ENCODE measurements around the gene RRAGD.
"Not testable (repeated sequence)": the region's sequence is repeated elsewhere in the genome, so short reads cannot be mapped to it uniquely, and the experiment has no call there.

The RRAGD gene

GRCh38 chr6:89410788-89411144 lies 1.3 kb downstream of the RRAGD start:
- no peak for DNase-seq

GRCh38 chr6:89410231-89410761 lies 1.8 kb downstream of the RRAGD start:
- DNase-seq = no peak

- no peak for DNase-seq
Measured at GRCh38 chr6:89409461-89410035, 2.5 kb downstream of the RRAGD start.

DNA sequence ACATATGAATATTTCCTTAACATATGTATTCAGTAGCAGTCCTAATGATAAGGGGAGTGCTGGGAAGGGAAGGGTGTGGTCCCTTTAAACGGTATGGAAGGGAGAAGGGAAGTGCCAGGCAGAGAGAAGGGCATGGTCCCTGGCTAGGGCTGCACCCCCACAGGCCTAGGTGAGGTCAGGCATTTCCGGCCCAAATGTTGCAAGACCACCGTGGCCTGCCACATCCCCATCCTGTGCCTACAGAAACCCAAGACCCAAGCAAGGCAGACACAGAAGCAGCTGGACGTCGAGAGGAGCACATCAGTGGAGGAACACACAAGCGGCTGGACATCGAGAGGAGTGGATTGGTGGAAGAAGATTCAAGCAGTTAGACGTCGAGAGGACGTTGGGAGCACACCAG lies 5.9 kb downstream of the RRAGD start:
- DNase-seq = no peak

DNA sequence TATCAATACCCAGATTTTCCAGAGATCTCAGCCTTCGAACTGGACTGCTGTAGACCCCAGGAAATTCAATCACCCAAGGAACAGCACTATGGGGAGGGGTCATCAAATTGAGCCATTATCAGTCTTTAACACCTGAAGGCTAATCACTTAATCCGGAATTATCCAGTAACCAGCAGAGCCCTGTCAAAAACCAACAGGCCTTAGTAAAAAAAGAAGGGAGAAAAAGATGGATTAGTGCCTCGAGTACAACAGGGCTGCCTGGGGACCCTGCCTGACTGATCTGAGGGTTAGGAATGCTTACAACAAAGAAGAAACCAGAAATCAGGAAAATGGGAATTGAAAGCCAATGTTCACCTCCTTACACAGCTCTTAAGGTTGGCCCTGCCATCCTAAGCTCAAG lies 7.6 kb downstream of the RRAGD start:
- DNase-seq = no peak

DNA sequence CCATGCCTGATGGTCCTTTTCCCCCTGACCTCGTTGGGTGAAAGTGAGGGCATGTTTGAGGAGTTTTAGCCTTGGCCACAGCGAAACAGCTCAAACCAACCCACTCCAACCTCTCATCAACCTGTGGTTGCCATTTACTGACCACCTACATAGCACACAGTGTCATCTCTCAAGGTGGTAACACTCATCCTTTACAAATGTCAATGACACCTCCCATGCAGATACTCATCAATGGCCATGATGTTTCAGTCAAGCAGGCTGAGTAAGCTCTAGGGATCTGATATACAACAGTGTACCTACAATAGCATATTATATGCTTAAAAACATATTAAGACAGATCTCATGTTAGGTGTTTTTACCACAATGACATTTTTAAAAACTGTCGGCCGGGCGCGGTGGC lies 9.3 kb downstream of the RRAGD start:
- DNase-seq = no peak

GRCh38 chr6:89400912-89401399 lies 11.1 kb downstream of the RRAGD start:
- no peak for DNase-seq

- DNase-seq = no peak
Measured at GRCh38 chr6:89400050-89400449, 12.0 kb downstream of the RRAGD start.

DNA sequence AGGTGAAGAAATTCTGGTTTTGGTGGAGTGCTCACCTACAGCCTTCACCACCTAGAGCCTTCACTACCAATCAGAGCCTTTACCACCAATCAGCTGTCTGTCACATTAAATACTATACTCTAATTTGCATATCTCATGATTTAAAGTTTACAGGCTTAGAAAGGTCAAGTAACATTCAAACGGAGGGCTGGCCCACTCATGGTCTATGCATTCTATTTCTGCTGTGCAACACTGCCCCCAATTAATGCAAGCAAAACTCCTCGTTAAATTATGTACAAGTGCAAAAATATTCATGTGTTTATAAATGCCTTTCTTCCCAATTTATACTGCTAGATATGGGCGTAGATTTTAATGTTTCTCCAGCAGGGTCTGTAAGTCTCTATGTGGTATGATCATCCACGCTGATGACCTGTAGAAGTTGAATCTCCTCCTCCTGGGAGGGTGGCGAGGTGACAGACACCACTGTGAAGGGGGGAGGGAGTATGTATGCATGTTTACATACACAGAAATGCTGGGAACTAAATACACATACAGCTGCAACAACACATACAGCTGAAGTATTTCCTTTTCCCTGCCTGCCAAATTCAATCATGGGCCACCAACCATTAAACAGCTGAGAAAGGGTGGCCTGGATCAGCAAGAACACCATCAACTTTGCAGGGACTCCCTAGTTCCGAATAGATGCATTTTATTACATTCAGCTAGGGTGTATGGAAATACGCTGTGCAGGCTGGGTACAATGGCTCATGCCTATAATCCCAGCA lies 13.1 kb downstream of the RRAGD start:
- peak; percentile 34 for DNase-seq

- DNase-seq = not testable (repeated sequence)
Measured at GRCh38 chr6:89397884-89398283, 14.2 kb downstream of the RRAGD start.

DNA sequence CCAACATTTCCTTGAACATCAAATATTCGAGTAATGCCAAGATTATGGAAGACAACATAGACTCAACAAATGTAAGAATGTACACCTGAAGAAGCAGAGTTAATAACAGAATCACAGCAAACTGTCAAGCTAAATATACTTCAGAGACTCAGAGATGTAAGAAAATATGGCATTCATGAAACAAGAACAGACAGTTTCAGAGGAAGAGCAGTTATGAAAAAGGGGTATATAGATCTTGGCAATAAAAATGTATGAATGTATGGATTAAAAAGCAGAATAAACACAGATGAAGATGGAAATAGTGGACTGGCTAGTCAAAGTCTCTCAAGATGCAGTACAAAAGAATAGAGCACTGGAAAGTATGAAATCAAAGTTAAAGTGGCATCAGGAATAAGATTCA lies 18.4 kb downstream of the RRAGD start:
- DNase-seq = no peak

GRCh38 chr6:89392823-89393222 lies 19.2 kb downstream of the RRAGD start:
- no peak for DNase-seq

DNA sequence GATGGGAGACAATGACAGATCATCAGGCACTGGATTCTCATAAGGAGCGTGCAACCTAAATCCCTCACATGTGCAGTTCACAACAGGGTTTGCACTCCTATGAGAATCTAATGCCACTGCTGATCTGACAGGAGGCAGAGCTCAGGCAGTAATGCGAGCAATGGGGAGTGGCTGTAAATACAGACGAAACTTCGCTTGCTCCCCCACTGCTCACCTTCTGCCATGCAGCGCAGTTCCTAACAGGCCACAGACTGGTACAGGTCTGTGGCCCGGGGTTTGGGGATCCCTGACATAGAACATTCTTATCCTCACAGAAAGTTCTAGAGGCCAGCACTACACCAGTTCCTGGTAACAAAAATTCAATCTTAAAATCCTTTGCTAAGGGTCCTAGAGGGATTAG lies 23.2 kb downstream of the RRAGD start:
- DNase-seq = no peak

GRCh38 chr6:89387516-89388201 lies 24.4 kb downstream of the RRAGD start:
- DNase-seq = no peak

- no peak for DNase-seq
Measured at GRCh38 chr6:89386917-89387491, 25.1 kb downstream of the RRAGD start.

GRCh38 chr6:89385846-89386245 lies 26.2 kb downstream of the RRAGD start:
- no peak for DNase-seq

DNA sequence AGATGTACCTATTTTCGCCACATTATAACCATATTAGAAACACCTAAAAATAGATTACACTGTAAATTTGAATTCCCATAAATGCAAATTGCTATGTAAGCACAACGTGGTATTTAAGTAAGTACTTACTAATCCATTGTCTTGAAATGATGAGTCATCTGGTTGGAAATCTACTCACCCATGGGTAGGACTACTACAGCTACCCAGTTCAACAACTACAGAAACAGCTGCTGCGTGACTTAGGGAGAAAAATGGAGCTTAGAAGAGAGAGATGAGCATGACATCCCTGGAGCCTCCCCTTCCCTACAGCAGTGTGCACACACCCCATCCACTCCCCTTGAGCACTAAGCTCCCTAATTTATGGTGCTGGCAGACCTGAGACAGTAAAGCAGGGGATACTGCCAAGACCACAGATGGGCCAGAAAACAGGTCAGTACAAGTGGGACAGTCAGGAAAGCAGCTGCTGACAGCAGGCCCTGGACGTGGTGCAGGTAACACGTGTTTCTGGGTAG lies 26.9 kb downstream of the RRAGD start:
- no peak for DNase-seq

DNA sequence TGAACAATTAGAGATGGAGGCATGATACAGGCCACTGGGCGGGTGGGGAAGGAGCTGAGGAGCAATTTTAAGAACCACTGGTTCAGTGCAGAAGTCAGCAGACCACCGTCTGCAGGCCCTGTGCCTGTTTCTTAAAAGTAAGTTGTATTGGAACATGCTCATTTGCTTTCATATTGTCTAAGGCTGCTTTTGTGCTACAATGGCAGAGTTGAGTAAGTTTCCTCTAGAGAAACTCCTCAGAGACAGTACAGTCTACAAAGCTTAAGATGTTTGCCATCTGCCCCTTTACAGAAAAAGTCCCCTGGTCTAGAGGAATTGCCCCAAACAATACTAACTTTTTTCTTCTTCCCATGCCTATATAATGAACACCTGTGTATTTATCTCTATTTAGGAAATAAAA lies 31.0 kb downstream of the RRAGD start:
- no peak for DNase-seq

DNA sequence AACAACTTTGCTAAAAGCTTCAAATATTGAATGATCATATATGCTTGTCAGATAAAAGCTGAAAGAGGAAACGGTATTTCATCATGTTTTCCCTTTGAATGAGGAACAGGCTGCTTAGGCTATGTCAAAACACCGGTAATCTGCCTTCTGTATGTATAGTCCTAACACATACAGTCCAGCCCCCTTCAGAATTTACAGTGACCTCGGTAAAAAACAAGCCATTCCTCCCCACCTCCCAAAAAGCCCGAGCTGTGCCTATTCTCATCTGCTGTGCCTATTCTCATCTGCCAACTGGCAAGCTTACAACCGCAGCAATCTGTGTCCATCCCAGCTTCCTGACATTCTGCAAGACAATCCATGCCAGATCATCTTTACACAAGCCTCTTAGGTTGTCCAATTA lies 32.8 kb downstream of the RRAGD start:
- no peak for DNase-seq

GRCh38 chr6:89378628-89379027 lies 33.4 kb downstream of the RRAGD start:
- DNase-seq = no peak

DNA sequence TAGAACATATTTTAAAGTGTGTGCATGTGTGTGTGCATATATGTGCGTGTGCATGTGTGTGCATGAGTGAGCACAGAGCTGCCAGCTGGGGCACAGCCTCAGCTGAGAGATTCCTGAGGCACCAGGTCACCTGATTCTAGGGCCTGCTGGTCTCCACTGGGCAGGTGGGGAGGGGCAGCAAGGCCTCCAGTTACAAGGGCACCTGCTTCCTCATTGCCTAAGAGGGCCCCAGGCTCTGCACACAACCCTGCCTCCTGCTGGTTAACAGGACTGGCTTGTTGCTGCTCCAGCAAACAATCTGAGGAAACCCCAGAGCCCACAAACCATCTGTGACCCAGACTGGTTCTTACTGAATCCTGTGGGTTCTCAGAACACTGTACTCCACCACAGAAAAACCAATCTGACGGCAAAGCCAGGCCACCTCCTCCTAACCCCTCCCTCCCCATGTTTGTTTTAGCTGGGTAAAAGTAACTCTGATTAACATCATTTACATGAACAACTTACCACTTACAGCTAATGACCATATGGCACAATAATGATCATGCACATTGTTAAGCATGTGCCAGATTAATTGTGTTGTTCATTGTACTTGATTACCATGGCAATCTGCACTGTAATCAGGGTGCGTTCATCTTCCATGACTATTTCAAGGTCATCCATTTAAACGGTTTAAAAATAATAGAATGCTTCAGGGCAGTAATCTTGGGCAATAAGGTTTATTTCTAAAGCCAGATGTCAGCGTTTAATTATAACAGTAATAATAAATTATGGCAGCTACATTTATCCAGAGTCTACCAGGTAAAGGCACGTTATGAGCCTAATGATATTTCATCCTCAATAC lies 36.4 kb downstream of the RRAGD start:
- DNase-seq = peak; percentile 84

DNA sequence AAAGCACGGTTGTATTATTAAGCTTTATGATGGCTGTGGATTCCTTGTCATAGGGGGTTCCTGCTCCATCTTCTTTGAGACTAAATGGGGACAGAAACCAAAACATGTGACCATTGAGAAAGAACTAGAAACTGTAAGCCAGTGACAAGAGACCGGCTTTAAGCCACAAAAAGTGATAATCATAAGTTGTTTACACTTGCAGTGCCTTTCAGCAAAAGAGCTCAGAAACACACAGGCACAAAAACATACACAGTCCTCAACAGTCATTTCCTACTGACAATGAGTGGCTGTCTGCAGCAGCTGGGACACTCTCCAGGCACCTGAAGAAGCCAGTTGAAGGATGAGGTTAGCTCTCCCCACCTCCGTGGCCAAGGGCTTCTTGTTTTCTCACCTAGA lies 39.6 kb downstream of the RRAGD start:
- no peak for DNase-seq

All from NCI-H345 (cell line).